ENCODE measurements around the gene ZNF277.

The ZNF277 gene

GRCh38 chr7:112193915-112194502 lies 12.5 kb upstream of the ZNF277 start:
- TF ChIP-seq TCF12 (IDR thresholded peaks at IDR 0.05; ENCODE audit: low read depth) (no peak), USF1 (IDR thresholded peaks at IDR 0.05) (no peak)

- no peak for TF ChIP-seq YY1 (IDR thresholded peaks at IDR 0.05; ENCODE audit: low read depth)
- no peak for TF ChIP-seq MAX (IDR thresholded peaks at IDR 0.05)
- no peak for TF ChIP-seq REST (IDR thresholded peaks at IDR 0.05; ENCODE audit: low read depth)
These were observed 10.8 kb upstream of the ZNF277 start for GRCh38 chr7:112195717-112196116.

GRCh38 chr7:112197322-112197721 lies 9.2 kb upstream of the ZNF277 start:
- TF ChIP-seq ZBTB7A (IDR thresholded peaks at IDR 0.05; ENCODE audit: low read depth) (no peak), TCF12 (IDR thresholded peaks at IDR 0.05; ENCODE audit: low read depth) (no peak), TEAD4 (IDR thresholded peaks at IDR 0.05) (no peak), NFIC (IDR thresholded peaks at IDR 0.05) (no peak), CEBPB (IDR thresholded peaks at IDR 0.05) (no peak), MAX (IDR thresholded peaks at IDR 0.05) (no peak), CREB1 (IDR thresholded peaks at IDR 0.05; ENCODE audit: low read depth) (no peak), TAF1 (IDR thresholded peaks at IDR 0.05; ENCODE audit: low read depth) (no peak), RAD21 (IDR thresholded peaks at IDR 0.05; ENCODE audit: low read depth) (no peak), EGR1 (IDR thresholded peaks at IDR 0.05) (no peak), USF1 (IDR thresholded peaks at IDR 0.05) (no peak), FOXM1 (IDR thresholded peaks at IDR 0.05; ENCODE audit: borderline replicate concordance, low read depth) (no peak)

GRCh38 chr7:112199035-112199655 lies 7.3 kb upstream of the ZNF277 start:
- TF ChIP-seq TAF1 (IDR thresholded peaks at IDR 0.05; ENCODE audit: low read depth) (no peak), USF1 (IDR thresholded peaks at IDR 0.05) (no peak), NFIC (IDR thresholded peaks at IDR 0.05) (no peak), FOXM1 (IDR thresholded peaks at IDR 0.05; ENCODE audit: borderline replicate concordance, low read depth) (no peak), RAD21 (IDR thresholded peaks at IDR 0.05; ENCODE audit: low read depth) (no peak), CEBPB (IDR thresholded peaks at IDR 0.05) (no peak)

- TF ChIP-seq REST (IDR thresholded peaks at IDR 0.05; ENCODE audit: low read depth) (no peak), EP300 (IDR thresholded peaks at IDR 0.05; ENCODE audit: borderline replicate concordance) (no peak), NFIC (IDR thresholded peaks at IDR 0.05) (no peak), ZBTB7A (IDR thresholded peaks at IDR 0.05; ENCODE audit: low read depth) (no peak), FOXM1 (IDR thresholded peaks at IDR 0.05; ENCODE audit: borderline replicate concordance, low read depth) (no peak), TEAD4 (IDR thresholded peaks at IDR 0.05) (no peak), TCF12 (IDR thresholded peaks at IDR 0.05; ENCODE audit: low read depth) (no peak), CEBPB (IDR thresholded peaks at IDR 0.05) (no peak), USF1 (IDR thresholded peaks at IDR 0.05) (no peak)
These were observed 6.8 kb upstream of the ZNF277 start for GRCh38 chr7:112199672-112200071.

GRCh38 chr7:112201411-112201810 lies 5.1 kb upstream of the ZNF277 start:
- TF ChIP-seq ZBTB7A (IDR thresholded peaks at IDR 0.05; ENCODE audit: low read depth) (no peak), TEAD4 (IDR thresholded peaks at IDR 0.05) (no peak), MAX (IDR thresholded peaks at IDR 0.05) (no peak)
